Renal cortex interstitium (tissue), 15 donors: ENCODE results near the gene CAPN5. TPM values are rescaled to one million over a fixed set of nuclear protein-coding genes. Genes with fewer than 3 reads are reported as not detected.
"Not testable (repeated sequence)": the region's sequence is repeated elsewhere in the genome, so short reads cannot be mapped to it uniquely, and the experiment has no call there.

Source experiments
- DNase-seq, 11 donors: peaks; one replicate each; pipeline ENCODE4 v3.0.0-alpha.2; 2013; ENCODE audit warnings: low read depth in 9 of 11, low spot score in 4 of 11; ENCODE audit errors: extremely low read depth in 1 of 11
- long read RNA-seq, 16 experiments: transcript quantifications; one replicate each; lab custom pipeline, GENCODE V29; 2026
- polyA plus RNA-seq, 3 donors: library from polyadenylated mRNA; unstranded; fragments of 120-200 nt; gene quantifications; one replicate each; pipeline ENCODE4 v1.2.1, GENCODE V29; 2013; ENCODE audit not compliant: insufficient read length in 3 of 3

CAPN5 gene
- 10 to 100 TPM; 23.1 to 27.8 (median 26.7) TPM for polyA plus RNA-seq
- long read RNA-seq, donor 1, full-length matches to known transcripts = 1 of 1 reads
- long read RNA-seq, donor 1, partial matches to known transcripts = 0 of 1 reads
- long read RNA-seq, donor 1, other reads (novel, unspliced or antisense) = 0 of 1 reads
- long read RNA-seq, donor 2, full-length matches to known transcripts = 6 of 6 reads
- long read RNA-seq, donor 2, partial matches to known transcripts = 0 of 6 reads
- long read RNA-seq, donor 2, other reads (novel, unspliced or antisense) = 0 of 6 reads
- long read RNA-seq, donor 3, full-length matches to known transcripts = 3 of 3 reads
- long read RNA-seq, donor 3, partial matches to known transcripts = 0 of 3 reads
- long read RNA-seq, donor 3, other reads (novel, unspliced or antisense) = 0 of 3 reads
- long read RNA-seq, donor 4, full-length matches to known transcripts = 3 of 3 reads
- long read RNA-seq, donor 4, partial matches to known transcripts = 0 of 3 reads
- long read RNA-seq, donor 4, other reads (novel, unspliced or antisense) = 0 of 3 reads
- long read RNA-seq, donor 5 = 0 reads
- long read RNA-seq, donor 6, full-length matches to known transcripts = 5 of 5 reads
- long read RNA-seq, donor 6, partial matches to known transcripts = 0 of 5 reads
- long read RNA-seq, donor 6, other reads (novel, unspliced or antisense) = 0 of 5 reads
- long read RNA-seq, donor 7, full-length matches to known transcripts = 1 of 1 reads
- long read RNA-seq, donor 7, partial matches to known transcripts = 0 of 1 reads
- long read RNA-seq, donor 7, other reads (novel, unspliced or antisense) = 0 of 1 reads
- long read RNA-seq, donor 8, full-length matches to known transcripts = 10 of 10 reads
- long read RNA-seq, donor 8, partial matches to known transcripts = 0 of 10 reads
- long read RNA-seq, donor 8, other reads (novel, unspliced or antisense) = 0 of 10 reads
- long read RNA-seq, donor 9, full-length matches to known transcripts = 3 of 3 reads
- long read RNA-seq, donor 9, partial matches to known transcripts = 0 of 3 reads
- long read RNA-seq, donor 9, other reads (novel, unspliced or antisense) = 0 of 3 reads
- long read RNA-seq, donor 10, full-length matches to known transcripts = 2 of 2 reads
- long read RNA-seq, donor 10, partial matches to known transcripts = 0 of 2 reads
- long read RNA-seq, donor 10, other reads (novel, unspliced or antisense) = 0 of 2 reads
- long read RNA-seq, donor 11, full-length matches to known transcripts = 1 of 1 reads
- long read RNA-seq, donor 11, partial matches to known transcripts = 0 of 1 reads
- long read RNA-seq, donor 11, other reads (novel, unspliced or antisense) = 0 of 1 reads
- long read RNA-seq, donor 12, full-length matches to known transcripts = 1 of 1 reads
- long read RNA-seq, donor 12, partial matches to known transcripts = 0 of 1 reads
- long read RNA-seq, donor 12, other reads (novel, unspliced or antisense) = 0 of 1 reads
- long read RNA-seq, donor 13 = 0 reads
- long read RNA-seq, donor 14, full-length matches to known transcripts = 1 of 1 reads
- long read RNA-seq, donor 14, partial matches to known transcripts = 0 of 1 reads
- long read RNA-seq, donor 14, other reads (novel, unspliced or antisense) = 0 of 1 reads
- long read RNA-seq, donor 15, full-length matches to known transcripts = 4 of 4 reads
- long read RNA-seq, donor 15, partial matches to known transcripts = 0 of 4 reads
- long read RNA-seq, donor 15, other reads (novel, unspliced or antisense) = 0 of 4 reads
- long read RNA-seq, donor 16, full-length matches to known transcripts = 17 of 17 reads
- long read RNA-seq, donor 16, partial matches to known transcripts = 0 of 17 reads
- long read RNA-seq, donor 16, other reads (novel, unspliced or antisense) = 0 of 17 reads

- DNase-seq = peak; percentile 82 to 95 (median 92)
These were observed at the start of gene CAPN5 for GRCh38 chr11:77066229-77067042. CAPN5 (plus strand) TSS chr11:77066971; CDS start chr11:77084887, 17,916 bp downstream.

- not testable (repeated sequence) for DNase-seq
These were observed 48.3 kb upstream of the CAPN5 start for GRCh38 chr11:77018396-77018924.

- no peak for DNase-seq
These were observed 46.7 kb upstream of the CAPN5 start for GRCh38 chr11:77019976-77020595.

- no peak for DNase-seq
These were observed 46.0 kb upstream of the CAPN5 start for GRCh38 chr11:77020734-77021133.

GRCh38 chr11:77024745-77025144 is 42.0 kb upstream of the CAPN5 start:
- no peak for DNase-seq

- no peak for DNase-seq
These were observed 40.5 kb upstream of the CAPN5 start for GRCh38 chr11:77026221-77026620.

GRCh38 chr11:77026743-77027142 is 40.0 kb upstream of the CAPN5 start:
- no peak for DNase-seq

GRCh38 chr11:77027275-77027674 is 39.5 kb upstream of the CAPN5 start:
- DNase-seq = no peak

GRCh38 chr11:77029829-77030228 is 36.9 kb upstream of the CAPN5 start:
- DNase-seq = no peak

- DNase-seq = no peak
These were observed 35.8 kb upstream of the CAPN5 start for GRCh38 chr11:77030834-77031414.

- DNase-seq = no peak
These were observed 35.2 kb upstream of the CAPN5 start for GRCh38 chr11:77031599-77031998.

GRCh38 chr11:77035039-77035438 is 31.7 kb upstream of the CAPN5 start:
- no peak for DNase-seq

GRCh38 chr11:77035580-77035979 is 31.2 kb upstream of the CAPN5 start:
- no peak for DNase-seq

- no peak for DNase-seq
These were observed 30.4 kb upstream of the CAPN5 start for GRCh38 chr11:77036398-77036797.

- no peak for DNase-seq
These were observed 29.7 kb upstream of the CAPN5 start for GRCh38 chr11:77037057-77037456.
